IPS DF 4.7 (cell line): ENCODE measurements around the gene SLX1A.
"Not testable (repeated sequence)": the region's sequence is repeated elsewhere in the genome, so short reads cannot be mapped to it uniquely, and the experiment has no call there.

Experiments
- DNase-seq: peaks from one replicate; pipeline ENCODE4 v3.0.0-alpha.2; 2013; ENCODE audit warnings: low spot score; ENCODE audit errors: extremely low read depth

SLX1A gene

GRCh38 chr16:30184096-30184890, 9.4 kb upstream of the SLX1A start:
- no peak for DNase-seq

GRCh38 chr16:30184891-30185682, 8.6 kb upstream of the SLX1A start:
- DNase-seq = no peak

GRCh38 chr16:30185683-30186421, 7.8 kb upstream of the SLX1A start:
- no peak for DNase-seq

- DNase-seq = no peak
These were observed 7.3 kb upstream of the SLX1A start for GRCh38 chr16:30186444-30186781.

GRCh38 chr16:30186782-30187555, 6.7 kb upstream of the SLX1A start:
- DNase-seq = no peak

- DNase-seq = no peak
These were observed 6.2 kb upstream of the SLX1A start for GRCh38 chr16:30187556-30187865.

- DNase-seq = no peak
These were observed 5.6 kb upstream of the SLX1A start for GRCh38 chr16:30187971-30188561.

- DNase-seq = not testable (repeated sequence)
These were observed 2.5 kb upstream of the SLX1A start for GRCh38 chr16:30191158-30191557.

GRCh38 chr16:30193098-30193497, 577 bp upstream of the SLX1A start:
- DNase-seq = not testable (repeated sequence)

- DNase-seq = not testable (repeated sequence)
These were observed 674 bp downstream of the SLX1A start for GRCh38 chr16:30194172-30194925.

- not testable (repeated sequence) for DNase-seq
These were observed 3.3 kb downstream of the SLX1A start for GRCh38 chr16:30197001-30197400.

- not testable (repeated sequence) for DNase-seq
These were observed 5.4 kb downstream of the SLX1A start, which contains the start of gene SULT1A3 for GRCh38 chr16:30199049-30199448. Gene SULT1A3, plus strand, starts transcription at chr16:30199255. Its CDS starts 1,474 bp downstream, at chr16:30200729.

- DNase-seq = not testable (repeated sequence)
These were observed 6.1 kb downstream of the SLX1A start for GRCh38 chr16:30199608-30200343.

- DNase-seq = not testable (repeated sequence)
These were observed 12.0 kb downstream of the SLX1A start for GRCh38 chr16:30205541-30206236.

GRCh38 chr16:30206252-30206651, 12.6 kb downstream of the SLX1A start:
- DNase-seq = not testable (repeated sequence)

GRCh38 chr16:30207063-30207704, 13.5 kb downstream of the SLX1A start:
- DNase-seq = not testable (repeated sequence)

- not testable (repeated sequence) for DNase-seq
These were observed 15.4 kb downstream of the SLX1A start for GRCh38 chr16:30209032-30209431.

GRCh38 chr16:30211414-30211813, 17.7 kb downstream of the SLX1A start:
- not testable (repeated sequence) for DNase-seq
